Trophoblast cell (in vitro differentiated cells and primary cell): ENCODE results near the gene KCND2.
"Not testable (repeated sequence)": the region's sequence is repeated elsewhere in the genome, so short reads cannot be mapped to it uniquely, and the experiment has no call there.

Experiments used
- DNase-seq, 2 donors: peaks; one replicate each; pipeline ENCODE4 v3.0.0-alpha.2; 2016
- H2AFZ ChIP-seq: 2 replicates; pipeline ENCODE4 v1.6.1; 2013; ENCODE audit warnings: low read length, moderate library complexity, mild to moderate bottlenecking; ENCODE audit not compliant: insufficient read depth, poor library complexity
- H2AK5ac ChIP-seq: 2 replicates; pipeline ENCODE4 v1.6.1; 2013; ENCODE audit warnings: mild to moderate bottlenecking, low read length
- H2BK120ac ChIP-seq: 2 replicates; pipeline ENCODE4 v1.6.1; 2013; ENCODE audit warnings: low read length, mild to moderate bottlenecking, moderate library complexity; ENCODE audit not compliant: insufficient read depth, poor library complexity
- H2BK12ac ChIP-seq: 2 replicates; pipeline ENCODE4 v1.6.1; 2013; ENCODE audit warnings: mild to moderate bottlenecking, low read length, moderate library complexity
- H2BK5ac ChIP-seq: 2 replicates; pipeline ENCODE4 v1.6.1; 2013; ENCODE audit warnings: low read length, low read depth, moderate library complexity, mild to moderate bottlenecking; ENCODE audit not compliant: poor library complexity
- H3K14ac ChIP-seq: 2 replicates; pipeline ENCODE4 v1.6.1; 2013; ENCODE audit warnings: mild to moderate bottlenecking, low read length
- H3K18ac ChIP-seq: 2 replicates; pipeline ENCODE4 v1.6.1; 2013; ENCODE audit warnings: mild to moderate bottlenecking, low read length
- H3K23ac ChIP-seq: 2 replicates; pipeline ENCODE4 v1.6.1; 2013; ENCODE audit warnings: low read length
- H3K27ac ChIP-seq: 2 replicates; pipeline ENCODE4 v1.5.1; 2013; ENCODE audit warnings: low read depth, mild to moderate bottlenecking, inconsistent platforms, low read length, moderate library complexity
- H3K27me3 ChIP-seq: 2 replicates; pipeline ENCODE4 v1.6.1; 2013; ENCODE audit warnings: inconsistent platforms, mild to moderate bottlenecking, low read length, moderate library complexity; ENCODE audit not compliant: insufficient read depth
- H3K36me3 ChIP-seq, 2 experiments: 1 replicate in 1 of 2; 2 replicates in 1 of 2; pipeline ENCODE4 v1.6.1; 2013; ENCODE audit warnings: low read length in 2 of 2, mild to moderate bottlenecking in 2 of 2, moderate library complexity in 1 of 2; ENCODE audit not compliant: insufficient read depth in 2 of 2, control insufficient read depth in 1 of 2
- H3K4ac ChIP-seq: 2 replicates; pipeline ENCODE4 v1.6.1; 2013; ENCODE audit warnings: low read depth, mild to moderate bottlenecking, low read length, moderate library complexity
- H3K4me1 ChIP-seq, 2 experiments: 1 replicate in 1 of 2; 2 replicates in 1 of 2; pipeline ENCODE4 v1.6.1; 2013; ENCODE audit warnings: low read length in 2 of 2, mild to moderate bottlenecking in 2 of 2, moderate library complexity in 1 of 2; ENCODE audit not compliant: insufficient read depth in 2 of 2, control insufficient read depth in 1 of 2
- H3K4me2 ChIP-seq: 2 replicates; pipeline ENCODE4 v1.6.1; 2013; ENCODE audit warnings: inconsistent platforms, mild to moderate bottlenecking, low read length, moderate library complexity
- H3K4me3 ChIP-seq: 2 replicates; pipeline ENCODE4 v1.5.1; 2013; ENCODE audit warnings: mild to moderate bottlenecking, low read depth, low read length, inconsistent platforms
- H3K79me1 ChIP-seq: one replicate; pipeline ENCODE4 v1.6.1; 2013; ENCODE audit warnings: low read length
- H3K79me2 ChIP-seq: 2 replicates; pipeline ENCODE4 v1.6.1; 2013; ENCODE audit warnings: low read length, mild to moderate bottlenecking; ENCODE audit not compliant: control insufficient read depth, insufficient read depth, poor library complexity
- H3K9ac ChIP-seq: 2 replicates; pipeline ENCODE4 v1.6.1; 2013; ENCODE audit warnings: mild to moderate bottlenecking, low read length
- H3K9me3 ChIP-seq: 2 replicates; pipeline ENCODE4 v1.6.1; 2013; ENCODE audit warnings: low read depth, mild to moderate bottlenecking, control low read depth, inconsistent platforms, low read length; ENCODE audit not compliant: insufficient read depth
- H4K12ac ChIP-seq: 2 replicates; pipeline ENCODE4 v1.6.1; 2013; ENCODE audit warnings: low read depth, mild to moderate bottlenecking, low read length, moderate library complexity
- H4K8ac ChIP-seq: 2 replicates; pipeline ENCODE4 v1.6.1; 2013; ENCODE audit warnings: low read depth, mild to moderate bottlenecking, low read length, moderate library complexity
- H4K91ac ChIP-seq: one replicate; pipeline ENCODE4 v1.6.1; 2013; ENCODE audit warnings: low read depth, mild to moderate bottlenecking, low read length, moderate library complexity
- WGBS: extraction: QIAGEN DNeasy Blood & Tissue Kit; methylation state at CpG from one replicate; pipeline ENCODE4 v1.1.7; 2013; ENCODE audit warnings: missing lambda C conversion rate; ENCODE audit not compliant: insufficient read length, insufficient coverage; ENCODE audit errors: extremely low coverage; 5-methylcytosine and 5-hydroxymethylcytosine counted together

Gene KCND2

GRCh38 chr7:120780938-120781337 is 508.0 kb downstream of the KCND2 start:
- H3K18ac ChIP-seq: no peak overlapping the region
- H2BK5ac ChIP-seq: no peak overlapping the region
- no peak overlapping the region for H4K91ac ChIP-seq
- no peaks in the 10 kb centered on the region for H3K27me3 ChIP-seq
- H3K4me3 ChIP-seq: no peak overlapping the region
- no peak overlapping the region for H3K4ac ChIP-seq
- no peak overlapping the region for H4K8ac ChIP-seq
- no peaks in the 10 kb centered on the region for H3K9me3 ChIP-seq
- H3K23ac ChIP-seq: no peak overlapping the region
- WGBS: no CpG with 5 or more reads among the region's 6 CpGs
- no peaks in the 10 kb centered on the region for H3K4me1 ChIP-seq
- H4K12ac ChIP-seq: no peak overlapping the region
- H3K14ac ChIP-seq: no peak overlapping the region
- H2BK12ac ChIP-seq: no peak overlapping the region
- no peak overlapping the region for H2AFZ ChIP-seq
- no peaks in the 10 kb centered on the region for H3K79me1 ChIP-seq
- no peaks in the 10 kb centered on the region for H3K36me3 ChIP-seq
- H3K9ac ChIP-seq: no peak overlapping the region
- no peak for DNase-seq
- H2BK120ac ChIP-seq: no peak overlapping the region
- no peak overlapping the region for H3K4me2 ChIP-seq
- H3K27ac ChIP-seq: no peak overlapping the region
- no peaks in the 10 kb centered on the region for H3K79me2 ChIP-seq
- H2AK5ac ChIP-seq: no peak overlapping the region

GRCh38 chr7:120781924-120782323 is 508.9 kb downstream of the KCND2 start:
- not testable (repeated sequence) for H3K4me2 ChIP-seq

GRCh38 chr7:120783273-120783672 is 510.3 kb downstream of the KCND2 start:
- Histone ChIP-seq H3K9ac (no peak overlapping the region), H2BK5ac (no peak overlapping the region), H2AFZ (no peak overlapping the region), H3K4me1 (no peaks in the 10 kb centered on the region), H3K4ac (no peak overlapping the region), H3K36me3 (no peaks in the 10 kb centered on the region), H2AK5ac (no peak overlapping the region), H2BK120ac (no peak overlapping the region), H3K14ac (no peak overlapping the region), H4K8ac (no peak overlapping the region), H4K12ac (no peak overlapping the region), H4K91ac (no peak overlapping the region), H3K79me2 (no peaks in the 10 kb centered on the region), H3K27ac (no peak overlapping the region), H3K27me3 (no peaks in the 10 kb centered on the region), H3K79me1 (no peaks in the 10 kb centered on the region), H2BK12ac (no peak overlapping the region), H3K4me2 (no peak overlapping the region), H3K4me3 (no peak overlapping the region), H3K23ac (no peak overlapping the region), H3K18ac (no peak overlapping the region), H3K9me3 (no peaks in the 10 kb centered on the region)
- DNase-seq: no peak
- WGBS: no CpG with 5 or more reads among the region's 6 CpGs

More at GRCh38 chr7:120781924-120782323, 508.9 kb downstream of the KCND2 start:
- not testable (repeated sequence) for H2AK5ac ChIP-seq, H3K14ac ChIP-seq, H3K27me3 ChIP-seq, H3K79me2 ChIP-seq, H4K8ac ChIP-seq, H4K91ac ChIP-seq, H3K36me3 ChIP-seq, H2AFZ ChIP-seq, H2BK120ac ChIP-seq, H4K12ac ChIP-seq, H3K79me1 ChIP-seq, H3K9me3 ChIP-seq, H3K23ac ChIP-seq, H3K27ac ChIP-seq, DNase-seq, H2BK12ac ChIP-seq, H3K4me1 ChIP-seq, H3K18ac ChIP-seq, H3K4ac ChIP-seq, H2BK5ac ChIP-seq, H3K9ac ChIP-seq, H3K4me3 ChIP-seq
- WGBS: no CpG with 5 or more reads among the region's 10 CpGs

GRCh38 chr7:120783721-120784120 is 510.7 kb downstream of the KCND2 start:
- Histone ChIP-seq H3K23ac (no peak overlapping the region), H3K27ac (no peak overlapping the region), H3K4me2 (no peak overlapping the region), H4K8ac (no peak overlapping the region), H3K14ac (no peak overlapping the region), H3K4ac (no peak overlapping the region), H3K4me1 (no peaks in the 10 kb centered on the region), H3K18ac (no peak overlapping the region), H3K79me2 (no peaks in the 10 kb centered on the region), H3K9ac (no peak overlapping the region), H4K12ac (no peak overlapping the region), H3K79me1 (no peaks in the 10 kb centered on the region), H3K9me3 (no peaks in the 10 kb centered on the region), H2BK5ac (no peak overlapping the region), H2BK12ac (no peak overlapping the region), H3K4me3 (no peak overlapping the region), H4K91ac (no peak overlapping the region), H2AK5ac (no peak overlapping the region), H3K36me3 (no peaks in the 10 kb centered on the region), H2AFZ (no peak overlapping the region), H3K27me3 (no peaks in the 10 kb centered on the region), H2BK120ac (no peak overlapping the region)
- DNase-seq: peak; percentile 9 to 64
- no CpG with 5 or more reads among the region's 5 CpGs for whole genome bisulfite sequencing
